Measurements from ENCODE around the gene PGF.

PGF gene

GRCh38 chr14:74978416-74978947 is 23.1 kb upstream of the PGF start:
- DNase-seq (ENCODE audit: low spot score): no peak

- DNase-seq (ENCODE audit: low spot score): no peak
These were observed 22.5 kb upstream of the PGF start for GRCh38 chr14:74977901-74978385.

GRCh38 chr14:74977164-74977900 is 21.9 kb upstream of the PGF start:
- no peak for DNase-seq (ENCODE audit: low spot score)

- DNase-seq (ENCODE audit: low spot score): no peak
These were observed 21.1 kb upstream of the PGF start for GRCh38 chr14:74976264-74977113.

- DNase-seq (ENCODE audit: low spot score): no peak
These were observed 19.8 kb upstream of the PGF start for GRCh38 chr14:74975059-74975810.

- no peak for DNase-seq (ENCODE audit: low spot score)
These were observed 19.1 kb upstream of the PGF start for GRCh38 chr14:74974364-74975058.

GRCh38 chr14:74973905-74974363 is 18.5 kb upstream of the PGF start:
- DNase-seq (ENCODE audit: low spot score): no peak

GRCh38 chr14:74973003-74973653 is 17.7 kb upstream of the PGF start:
- DNase-seq (ENCODE audit: low spot score): no peak

- DNase-seq (ENCODE audit: low spot score): no peak
These were observed 13.4 kb upstream of the PGF start for GRCh38 chr14:74968811-74969210.

- DNase-seq (ENCODE audit: low spot score): no peak
These were observed 10.2 kb upstream of the PGF start for GRCh38 chr14:74965486-74966153.

- no peak for DNase-seq (ENCODE audit: low spot score)
These were observed 9.5 kb upstream of the PGF start for GRCh38 chr14:74964787-74965485.

- DNase-seq (ENCODE audit: low spot score): no peak
These were observed 8.4 kb upstream of the PGF start for GRCh38 chr14:74963705-74964271.

GRCh38 chr14:74963178-74963704 is 7.8 kb upstream of the PGF start:
- no peak for DNase-seq (ENCODE audit: low spot score)

GRCh38 chr14:74962493-74962892 is 7.1 kb upstream of the PGF start:
- DNase-seq (ENCODE audit: low spot score): no peak

- no peak for DNase-seq (ENCODE audit: low spot score)
These were observed 6.6 kb upstream of the PGF start for GRCh38 chr14:74962046-74962445.

GRCh38 chr14:74961238-74961911 is 6.0 kb upstream of the PGF start:
- DNase-seq (ENCODE audit: low spot score): no peak

- no peak for DNase-seq (ENCODE audit: low spot score)
These were observed 5.3 kb upstream of the PGF start for GRCh38 chr14:74960736-74961135.

- DNase-seq (ENCODE audit: low spot score): no peak
These were observed 4.3 kb upstream of the PGF start for GRCh38 chr14:74959596-74960180.
